GM04504 (cell line): ENCODE measurements around the gene EFNA1.
A peak's percentile ranks its signal among the peaks of the same experiment; 100 is the strongest.
"Not testable (repeated sequence)": the region's sequence is repeated elsewhere in the genome, so short reads cannot be mapped to it uniquely, and the experiment has no call there.

Source experiments
- DNase-seq: peaks from one replicate; pipeline ENCODE4 v3.0.0-alpha.2; 2012; ENCODE audit warnings: low read depth

Gene EFNA1

DNA sequence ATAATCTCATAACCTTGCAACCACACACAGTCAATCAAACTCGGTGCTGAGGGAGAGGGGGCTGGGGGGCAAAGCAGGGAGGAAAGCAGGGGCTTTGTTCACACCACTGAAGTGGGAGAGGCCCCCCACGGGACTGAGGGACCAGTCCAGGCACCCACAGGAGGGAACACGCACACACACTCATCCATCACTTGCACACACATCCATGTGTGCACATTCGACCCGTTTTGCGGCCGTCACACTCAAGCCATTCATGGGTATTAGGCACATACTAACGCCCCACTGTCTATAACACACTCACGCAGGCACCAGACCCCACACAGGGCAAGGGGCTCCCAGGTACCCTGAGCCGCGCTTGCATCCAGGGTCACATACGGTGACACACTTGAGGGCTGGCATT is 35.0 kb upstream of the EFNA1 start:
- no peak for DNase-seq

DNA sequence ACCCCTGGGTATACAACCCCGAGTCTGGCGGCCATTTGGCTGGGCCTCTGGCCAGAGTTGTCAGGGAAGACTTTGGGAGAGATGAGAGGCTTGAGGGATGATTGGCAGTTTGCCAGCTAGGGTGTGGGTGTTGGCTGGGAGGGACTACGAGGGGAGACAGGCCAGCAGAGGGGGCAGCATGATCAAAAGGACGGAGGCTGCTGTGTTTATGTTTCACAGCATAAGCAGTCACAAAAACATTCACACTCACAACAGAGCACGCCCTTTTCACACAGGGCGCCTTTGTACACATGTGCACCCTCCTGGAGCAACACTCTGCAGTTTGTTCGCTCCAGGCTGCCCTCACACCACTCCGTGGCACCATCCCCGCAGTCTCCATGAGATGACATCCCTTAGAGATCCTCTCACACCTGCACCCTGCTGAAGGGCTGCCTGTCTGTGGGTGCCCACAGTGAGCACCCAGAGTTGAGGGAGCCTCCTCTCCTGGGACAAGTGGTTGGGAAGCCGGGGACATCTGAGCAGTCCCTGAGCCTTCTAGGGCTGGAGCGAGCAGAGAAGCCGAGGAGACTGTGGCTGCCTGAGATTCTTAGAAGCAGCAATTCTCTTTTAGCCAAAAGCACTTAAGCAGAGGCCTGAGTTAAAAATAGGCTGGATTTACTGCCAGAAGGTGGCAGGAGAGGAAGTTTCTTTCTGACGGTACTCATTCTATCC is 33.6 kb upstream of the EFNA1 start:
- peak; percentile 19 for DNase-seq

GRCh38 chr1:155094622-155094948 is 33.1 kb upstream of the EFNA1 start:
- DNase-seq: no peak

- no peak for DNase-seq
Measured at GRCh38 chr1:155099331-155099730, 28.3 kb upstream of the EFNA1 start.

GRCh38 chr1:155103325-155103724 is 24.4 kb upstream of the EFNA1 start:
- no peak for DNase-seq

DNA sequence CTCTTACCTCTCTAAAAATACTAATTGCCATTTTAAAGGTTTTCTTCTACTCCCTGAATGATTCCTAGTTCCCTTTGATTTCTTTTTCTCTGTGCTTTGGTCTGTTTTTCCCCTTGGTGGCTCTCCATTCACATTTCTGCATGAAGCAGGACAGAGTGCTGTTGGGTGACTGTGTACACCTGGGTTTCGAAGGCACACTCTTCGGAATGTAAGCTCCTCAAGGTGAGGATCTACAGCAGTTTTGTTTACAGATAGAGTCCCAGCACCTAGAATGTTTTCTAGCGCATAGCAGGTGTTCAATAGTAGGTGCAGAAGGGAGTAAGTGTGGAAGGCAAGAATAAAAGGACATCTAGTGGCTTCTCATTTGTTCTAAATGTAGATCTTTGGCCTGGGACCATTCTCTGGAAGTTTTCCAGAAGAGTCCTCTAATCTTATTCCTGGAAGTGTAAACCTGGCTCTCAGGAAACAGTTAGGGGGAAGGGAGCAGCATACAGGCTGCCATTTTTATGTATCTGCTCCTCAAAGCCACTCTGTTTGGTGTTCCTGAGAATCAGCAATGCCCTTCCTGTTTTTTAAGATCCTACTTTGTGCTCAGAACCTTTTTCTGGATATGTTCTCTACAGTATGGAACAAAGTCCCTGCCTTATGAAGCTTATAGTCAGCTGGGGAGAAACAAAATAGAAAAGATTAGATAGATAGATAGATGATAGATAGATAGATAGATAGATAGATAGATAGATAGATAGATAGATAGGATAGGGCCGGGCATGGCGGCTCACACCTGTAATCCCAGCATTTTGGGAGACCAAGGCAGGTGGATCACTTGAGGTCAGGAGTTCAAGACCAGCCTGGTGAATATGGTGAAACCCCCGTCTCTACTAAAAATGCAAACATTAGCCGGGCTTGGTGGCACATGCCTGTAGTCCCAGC is 22.8 kb upstream of the EFNA1 start:
- no peak for DNase-seq

DNA sequence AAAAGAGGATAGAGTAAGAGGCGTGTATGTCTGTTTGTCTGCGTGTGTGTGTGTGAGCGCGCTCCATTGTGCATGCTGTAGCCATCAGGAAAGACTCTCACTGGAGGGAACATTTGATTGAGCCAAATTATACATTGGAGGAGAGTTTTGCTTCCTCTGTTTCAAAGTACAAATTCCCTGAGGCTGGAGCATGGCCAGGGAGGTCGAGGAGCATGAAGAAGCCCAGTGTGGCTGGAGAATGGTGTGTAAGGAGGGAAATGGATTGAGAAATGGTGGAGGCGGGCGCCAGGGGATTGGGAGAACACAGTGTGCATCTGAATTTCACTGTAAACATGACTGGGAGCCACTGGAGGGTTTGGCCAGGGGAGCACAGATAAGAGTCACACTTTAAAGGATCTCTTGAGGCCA is 22.1 kb upstream of the EFNA1 start:
- no peak for DNase-seq

- DNase-seq: no peak
Measured at GRCh38 chr1:155106862-155107261, 20.8 kb upstream of the EFNA1 start.

DNA sequence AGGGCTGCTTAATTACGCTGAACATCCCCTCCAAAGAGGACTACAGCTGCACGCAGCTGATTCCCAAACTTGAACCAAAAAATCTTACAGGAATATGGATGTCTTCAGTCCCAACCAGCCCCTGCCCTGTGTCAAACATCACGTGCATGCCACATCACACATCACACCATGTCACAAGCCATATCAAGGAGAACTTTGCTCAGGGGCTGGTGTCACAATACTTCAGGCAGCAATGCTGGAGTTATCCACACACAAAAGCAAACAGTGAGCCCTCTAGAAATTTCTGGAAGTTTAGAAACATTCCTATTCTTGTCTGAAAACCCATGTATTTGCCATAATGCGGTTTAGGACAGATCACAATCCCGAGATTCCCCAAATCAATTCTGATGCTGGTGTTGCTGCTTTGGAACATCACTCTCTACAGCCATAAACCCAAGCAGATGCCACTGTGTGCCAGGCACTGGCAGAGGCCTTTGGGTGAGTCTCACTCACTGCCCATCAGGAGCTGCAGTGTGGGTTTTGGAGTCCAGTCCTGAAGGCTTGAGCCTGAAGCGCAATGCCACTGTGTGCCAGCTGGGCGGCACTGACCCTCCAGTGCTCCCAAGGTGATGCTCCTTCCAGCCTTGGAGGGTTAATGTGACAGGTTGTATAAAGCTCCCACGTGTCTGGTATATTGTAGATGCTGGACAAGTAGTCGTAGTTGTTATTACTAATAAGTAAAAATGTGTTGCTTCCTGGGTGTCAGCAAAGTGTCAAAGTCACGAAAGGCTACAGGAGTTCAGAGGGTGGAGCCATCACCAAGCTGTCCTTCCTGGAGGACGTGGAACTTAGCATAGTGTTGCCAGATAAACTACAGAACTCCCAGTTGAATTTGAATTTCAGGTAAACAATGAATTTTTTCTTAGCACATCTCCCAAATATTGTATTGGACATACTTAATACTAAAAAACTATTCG is 20.1 kb upstream of the EFNA1 start:
- no peak for DNase-seq

- no peak for DNase-seq
Measured at GRCh38 chr1:155108296-155108695, 19.4 kb upstream of the EFNA1 start.

- no peak for DNase-seq
Measured at GRCh38 chr1:155110381-155110780, 17.3 kb upstream of the EFNA1 start.

DNA sequence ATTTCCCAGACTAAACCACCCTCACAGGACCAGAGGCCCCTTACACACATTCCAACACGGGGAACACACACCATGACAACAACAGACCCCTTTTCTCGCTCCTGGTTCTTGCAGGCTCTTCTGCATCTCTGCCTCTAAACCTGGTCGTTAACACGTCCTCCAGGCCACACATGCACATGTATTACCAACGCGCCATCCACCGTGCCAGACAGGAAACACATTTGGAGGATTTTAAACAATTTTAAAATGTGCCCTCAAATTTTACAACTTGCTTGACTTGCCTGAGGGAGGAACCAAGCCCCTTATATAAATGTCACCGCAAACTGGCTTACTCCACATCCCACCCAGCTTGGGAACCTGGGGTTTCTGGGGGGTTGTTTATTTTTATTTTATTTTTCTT is 16.9 kb upstream of the EFNA1 start:
- DNase-seq: no peak

GRCh38 chr1:155113450-155113980 is 14.2 kb upstream of the EFNA1 start:
- DNase-seq: no peak

GRCh38 chr1:155116113-155116764 is 11.4 kb upstream of the EFNA1 start:
- no peak for DNase-seq

DNA sequence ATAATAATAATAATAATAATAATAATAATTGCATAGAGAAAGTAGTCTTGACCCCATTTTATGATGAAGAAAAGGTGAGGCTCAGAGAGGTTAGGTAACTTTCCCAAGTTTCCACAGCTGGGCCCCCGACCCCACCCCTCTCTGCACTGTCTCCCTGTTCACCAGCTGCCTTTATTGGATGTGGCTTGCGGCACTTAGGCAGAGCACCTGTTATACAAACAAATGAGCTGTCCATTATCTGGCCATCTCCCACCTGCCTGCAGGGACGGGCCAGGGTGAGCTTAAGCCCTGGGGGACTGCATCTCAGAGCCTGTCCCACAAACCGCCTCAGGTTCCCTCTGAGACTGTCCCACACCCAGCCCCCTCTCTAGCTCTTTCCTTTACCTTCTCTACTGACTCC is 10.1 kb upstream of the EFNA1 start:
- DNase-seq: no peak

DNA sequence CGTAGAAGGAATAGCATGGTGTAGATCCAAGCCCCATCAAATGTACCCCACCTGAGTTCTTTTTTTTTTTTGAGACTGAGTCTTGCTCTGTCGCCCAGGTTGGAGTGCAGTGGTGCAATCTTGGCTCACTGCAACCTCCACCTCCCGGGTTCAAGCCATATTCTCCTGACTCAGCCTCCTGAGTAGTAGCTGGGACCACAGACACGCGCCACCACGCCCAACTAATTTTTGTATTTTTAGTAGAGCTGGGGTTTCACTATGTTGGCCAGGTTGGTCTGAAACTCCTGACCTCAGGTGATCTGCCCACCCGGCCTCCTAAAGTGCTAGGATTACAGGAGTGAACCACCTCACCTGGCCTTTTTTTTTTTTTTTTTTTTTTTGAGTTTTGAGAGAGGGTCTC is 9.6 kb upstream of the EFNA1 start:
- not testable (repeated sequence) for DNase-seq

GRCh38 chr1:155120253-155120652 is 7.4 kb upstream of the EFNA1 start:
- no peak for DNase-seq

- no peak for DNase-seq
Measured at GRCh38 chr1:155121249-155121648, 6.4 kb upstream of the EFNA1 start.

DNA sequence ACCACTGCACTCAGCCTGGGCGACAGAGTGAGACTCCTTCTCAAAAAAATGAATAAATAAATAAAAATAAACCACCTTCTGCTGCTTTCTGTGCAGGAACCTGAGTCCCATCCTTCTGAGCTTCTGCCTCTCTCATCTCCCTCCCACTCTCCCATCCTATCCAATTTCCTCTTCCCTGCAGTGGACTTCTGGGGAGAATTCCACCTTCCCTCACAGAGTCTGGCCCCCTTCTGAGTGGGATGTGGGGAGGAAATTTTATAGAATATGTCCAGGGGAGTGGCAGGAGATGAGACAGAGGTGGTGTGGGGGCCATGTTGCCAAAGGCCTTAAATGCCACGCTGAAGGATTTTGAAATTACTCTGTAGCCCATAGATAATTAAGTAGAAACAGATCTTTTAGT is 5.4 kb upstream of the EFNA1 start:
- no peak for DNase-seq

GRCh38 chr1:155123801-155124200 is 3.9 kb upstream of the EFNA1 start:
- DNase-seq: no peak
